HG03354 (cell line): ENCODE measurements around the gene ASB10.

Experiments
- ATAC-seq: cut with Tn5 transposase; IDR thresholded peaks from one replicate; pipeline ENCODE4 v1.9.1; 2021; ENCODE audit warnings: mild to moderate bottlenecking; ENCODE audit not compliant: unreplicated experiment, poor library complexity, severe bottlenecking

ASB10 gene

DNA sequence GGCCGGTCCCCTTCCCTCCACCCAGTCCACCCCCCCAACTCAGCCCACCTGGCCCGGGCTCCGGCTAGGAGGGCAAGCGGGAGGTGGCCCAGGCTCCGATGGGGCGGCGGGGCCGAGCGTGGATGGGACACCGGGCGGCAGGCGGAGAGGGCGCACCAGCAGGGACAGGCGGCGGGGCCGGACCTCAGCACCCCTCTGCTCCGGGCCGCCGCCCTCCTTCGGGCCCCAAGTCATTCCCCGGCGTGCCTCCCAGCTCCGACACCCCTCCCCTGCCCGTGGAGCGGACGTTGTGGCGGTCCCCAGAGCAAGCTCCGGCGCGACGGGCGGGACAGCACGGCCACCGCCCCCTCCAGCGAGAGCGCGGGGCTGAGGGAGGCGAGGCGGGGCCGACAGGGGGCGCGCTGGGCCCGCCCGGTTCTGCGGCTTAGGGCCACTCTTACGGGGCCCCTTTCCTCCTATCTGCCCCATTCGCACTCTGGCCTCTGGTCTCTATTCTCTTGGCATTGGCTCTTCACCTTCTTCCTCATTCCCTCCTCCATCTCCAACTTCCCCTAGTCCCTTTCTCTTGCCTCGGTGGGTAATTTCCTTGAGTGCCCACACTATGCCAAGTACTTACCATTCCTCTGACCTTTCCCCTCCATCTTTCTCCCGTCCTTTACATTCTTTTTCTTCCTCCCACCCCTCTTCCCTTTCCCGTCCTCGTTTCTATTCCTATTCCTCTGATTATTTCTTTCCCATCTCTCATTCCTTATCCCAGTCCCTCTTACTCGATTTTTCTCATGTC, 18.9 kb downstream of the ASB10 start:
- peak; percentile 52 for ATAC-seq

DNA sequence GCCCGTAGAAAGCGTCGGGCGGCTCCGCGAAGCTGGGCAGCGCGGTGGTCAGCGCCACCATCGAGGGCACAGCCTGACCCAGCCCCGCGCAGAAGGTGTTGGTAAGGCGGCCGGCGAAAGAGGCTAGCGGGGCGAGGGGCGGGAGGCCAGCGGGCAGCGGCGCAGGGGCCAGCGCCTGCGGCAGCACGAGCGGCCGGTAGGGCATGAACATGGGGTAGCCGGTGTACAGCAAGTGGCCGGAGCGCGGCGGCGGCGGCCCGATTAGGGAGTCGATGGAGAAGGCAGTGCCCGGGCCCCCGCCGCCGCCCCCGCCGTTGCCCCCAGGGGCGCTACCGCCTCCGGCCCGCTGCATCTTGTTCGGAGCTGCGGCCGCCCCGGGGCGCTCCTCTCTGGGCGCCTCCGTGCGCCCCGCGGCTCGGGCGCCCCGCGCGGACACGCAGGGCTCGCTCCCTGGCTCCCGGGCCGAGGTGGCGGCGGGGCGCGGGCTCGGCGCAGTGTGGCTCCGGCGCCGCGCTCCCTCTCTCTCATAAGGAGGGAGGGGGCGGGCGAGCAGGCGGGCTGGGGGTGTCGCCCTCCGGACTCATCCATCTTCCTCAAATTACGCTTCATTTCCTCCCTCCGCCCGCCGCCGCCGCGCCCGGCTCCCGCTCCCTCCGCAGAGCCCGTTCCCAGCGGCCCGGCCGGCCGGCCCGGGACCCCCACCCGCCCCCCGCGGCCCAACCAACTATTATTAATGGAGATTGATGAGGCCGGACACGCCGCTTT, 19.7 kb downstream of the ASB10 start, which contains the start of gene GBX1:
TSS of gene GBX1 (minus strand) at position 498 of the 765 bp plus-strand sequence. CDS start at position 352, 146 bp downstream.
- ATAC-seq = no peak

DNA sequence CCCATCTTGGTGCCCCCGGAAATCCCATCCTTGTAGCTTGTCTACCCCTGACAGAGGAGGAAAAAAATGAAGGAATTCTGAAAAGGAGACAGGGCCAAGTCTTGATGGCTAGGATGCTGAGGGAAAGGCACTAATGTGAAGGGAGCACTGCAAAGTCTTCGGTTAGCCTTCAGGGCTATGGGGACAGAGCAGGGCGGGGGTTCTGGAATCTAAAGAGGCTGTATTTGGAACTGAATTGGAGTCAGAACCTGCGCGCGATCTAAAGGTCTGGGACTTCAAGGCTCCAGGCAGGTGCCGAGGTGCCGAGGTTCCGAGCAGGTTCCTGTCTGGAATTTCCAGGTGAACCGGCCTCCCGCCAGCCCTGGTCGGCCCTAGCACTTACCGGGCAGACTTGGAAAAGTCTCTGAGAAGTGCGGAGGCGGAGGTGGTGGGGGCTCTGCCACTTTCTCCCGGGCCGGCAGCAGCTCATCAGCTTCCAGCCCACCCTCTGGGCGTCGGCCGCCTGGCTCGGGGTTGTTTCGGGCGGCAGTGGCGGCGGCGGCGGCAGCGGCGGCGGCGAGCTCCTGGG, 20.3 kb downstream of the ASB10 start:
- ATAC-seq = no peak

DNA sequence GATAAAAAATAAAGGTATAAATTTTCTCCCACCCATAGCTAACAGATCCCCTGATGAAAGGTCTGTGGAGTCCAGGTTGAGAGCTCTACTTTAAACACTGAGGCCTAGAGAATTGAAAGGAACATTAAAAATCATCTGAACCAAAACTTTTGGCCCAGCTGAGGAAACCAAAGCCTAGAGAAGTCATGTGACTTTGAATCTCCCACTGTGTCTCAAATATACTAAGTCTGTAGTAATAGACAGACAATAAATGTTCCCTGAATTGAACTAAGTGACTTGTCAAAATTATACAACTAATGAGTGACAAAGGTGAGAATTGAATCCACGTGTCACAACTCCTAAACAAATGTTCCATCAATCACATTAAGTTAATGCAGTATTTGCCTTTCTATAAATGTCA, 25.3 kb downstream of the ASB10 start:
- no peak for ATAC-seq

DNA sequence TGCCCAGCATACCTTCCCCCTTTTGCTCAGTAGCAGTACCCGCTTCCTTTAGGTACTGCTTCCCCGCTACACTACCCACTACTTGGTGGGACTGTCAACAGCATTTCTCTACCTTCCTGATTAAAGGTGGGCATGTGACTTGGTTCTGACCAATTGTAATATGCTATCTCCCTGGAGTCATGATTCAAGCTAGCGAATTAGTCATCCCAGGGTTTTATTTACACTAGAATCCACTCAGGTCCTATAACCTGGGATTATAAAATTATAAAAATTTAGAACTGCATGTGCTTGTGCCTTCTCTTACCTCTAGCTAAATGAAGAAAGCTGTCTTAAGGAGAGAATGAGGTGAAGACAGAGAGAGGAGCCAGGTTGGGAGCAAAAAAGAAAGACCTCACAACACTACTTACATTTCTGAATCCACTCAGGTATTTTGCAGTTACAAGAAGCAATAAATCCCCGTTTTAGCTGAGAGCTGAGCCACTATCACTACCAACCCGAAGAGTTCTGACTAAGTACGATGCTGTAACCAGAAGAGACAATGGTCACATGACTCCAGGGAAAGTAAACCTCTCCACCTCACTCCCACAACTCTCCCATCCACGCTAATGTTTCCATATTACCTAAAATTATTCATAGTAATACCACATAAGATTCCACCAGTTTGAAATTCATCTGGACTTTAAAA, 29.3 kb downstream of the ASB10 start:
- no peak for ATAC-seq

DNA sequence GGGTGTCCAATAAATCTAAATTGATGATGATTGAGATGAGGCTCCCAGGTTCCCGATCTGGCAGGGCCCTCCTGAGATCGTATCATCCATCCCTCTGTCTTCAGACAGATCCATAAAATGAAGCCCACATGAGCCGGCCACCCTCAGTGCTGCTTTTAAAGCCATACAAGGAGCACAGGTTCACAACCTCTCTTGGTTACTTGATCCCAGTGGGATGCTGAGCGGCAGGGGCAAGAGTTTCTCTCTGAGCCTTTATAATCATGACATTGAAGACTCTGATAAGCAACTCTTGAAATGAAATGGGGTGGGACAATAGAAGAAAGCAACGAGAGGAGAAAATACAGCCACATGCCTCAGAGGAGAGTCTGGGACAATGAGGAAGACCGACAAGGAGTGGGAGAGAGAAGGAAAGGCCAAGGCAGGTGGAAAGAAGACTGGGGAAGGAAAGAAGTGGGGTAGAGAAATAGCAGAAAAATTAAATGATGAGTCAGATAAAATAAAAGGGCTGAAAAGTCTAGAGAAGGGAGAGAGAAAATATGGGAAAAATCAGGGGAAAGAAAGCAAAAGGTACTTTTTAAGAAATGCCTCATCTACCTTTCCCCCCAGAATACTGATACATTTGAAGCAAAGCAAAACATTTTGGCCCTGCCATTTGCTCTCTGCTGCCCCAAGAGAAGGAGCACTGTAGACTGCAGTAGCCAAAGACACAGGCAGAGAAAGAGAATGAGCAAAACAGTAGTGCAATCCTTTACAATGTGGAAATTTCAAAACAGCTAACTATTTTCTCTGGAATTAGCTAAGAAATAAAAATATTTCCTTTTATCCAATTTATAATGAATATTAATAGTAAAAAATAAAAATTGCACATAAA, 34.2 kb downstream of the ASB10 start:
- no peak for ATAC-seq

DNA sequence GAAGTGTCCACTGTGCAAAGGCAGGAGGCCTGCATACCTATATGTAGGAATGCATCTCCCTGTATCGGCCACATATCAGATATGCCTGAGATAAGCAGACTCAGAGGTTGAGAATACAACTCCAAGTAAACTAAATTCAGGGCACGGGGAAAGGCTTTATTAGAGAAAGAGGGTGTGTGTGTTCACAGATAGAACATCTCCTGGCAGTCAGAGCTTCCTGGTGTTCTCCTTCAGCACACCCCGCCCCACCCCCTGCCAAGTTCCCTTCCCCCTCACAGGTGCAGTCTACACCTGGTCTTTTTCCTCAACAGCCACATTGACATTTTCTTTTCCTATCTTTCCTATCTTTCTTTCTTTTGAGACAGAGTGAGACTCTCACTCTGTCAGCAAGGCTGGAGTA, 36.7 kb downstream of the ASB10 start:
- no peak for ATAC-seq

DNA sequence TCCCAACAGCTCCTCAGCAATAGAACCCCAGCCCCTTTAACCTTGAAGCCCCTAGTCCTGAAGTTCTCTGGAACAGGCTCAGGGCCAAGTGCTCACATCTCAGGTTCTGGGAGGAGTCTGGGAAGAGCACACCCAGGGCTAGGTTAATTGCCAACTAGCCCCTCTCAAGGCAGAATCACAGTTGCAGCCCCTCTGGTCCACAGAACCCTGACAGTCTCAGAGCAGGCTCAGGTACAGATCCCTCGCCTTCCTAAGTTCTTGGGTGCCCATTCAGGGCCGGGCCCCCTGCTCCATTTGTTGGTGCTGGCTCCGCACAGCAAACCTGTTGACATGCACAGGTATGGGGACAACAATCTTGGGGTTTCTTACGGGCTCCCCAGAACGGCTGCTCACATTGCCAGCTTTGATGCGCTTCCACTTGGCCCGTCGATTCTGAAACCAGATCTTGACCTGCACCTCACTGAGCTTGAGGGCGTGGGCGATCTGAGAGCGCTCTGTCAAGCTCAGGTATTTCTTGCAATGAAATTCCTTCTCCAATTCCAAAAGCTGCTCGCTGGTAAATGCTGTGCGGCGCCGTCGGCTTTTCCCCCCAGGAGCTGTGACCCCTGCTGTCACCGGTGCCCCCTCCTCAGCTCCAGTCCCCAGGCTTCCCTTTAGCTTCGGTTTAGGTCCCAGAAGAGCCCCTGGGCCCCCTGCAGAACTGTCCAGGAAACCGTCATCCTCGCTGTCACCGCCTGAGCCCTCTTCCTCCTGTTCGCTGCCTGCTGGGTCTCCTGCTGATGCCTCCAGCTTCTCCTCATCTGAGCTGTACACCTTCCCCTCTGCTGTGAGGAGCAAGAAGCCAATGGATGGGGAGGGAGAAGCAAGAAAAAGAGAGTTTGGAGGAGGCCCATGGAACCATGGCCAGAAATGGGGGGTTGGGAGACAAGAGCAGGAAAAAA, 38.5 kb downstream of the ASB10 start:
- ATAC-seq = no peak

DNA sequence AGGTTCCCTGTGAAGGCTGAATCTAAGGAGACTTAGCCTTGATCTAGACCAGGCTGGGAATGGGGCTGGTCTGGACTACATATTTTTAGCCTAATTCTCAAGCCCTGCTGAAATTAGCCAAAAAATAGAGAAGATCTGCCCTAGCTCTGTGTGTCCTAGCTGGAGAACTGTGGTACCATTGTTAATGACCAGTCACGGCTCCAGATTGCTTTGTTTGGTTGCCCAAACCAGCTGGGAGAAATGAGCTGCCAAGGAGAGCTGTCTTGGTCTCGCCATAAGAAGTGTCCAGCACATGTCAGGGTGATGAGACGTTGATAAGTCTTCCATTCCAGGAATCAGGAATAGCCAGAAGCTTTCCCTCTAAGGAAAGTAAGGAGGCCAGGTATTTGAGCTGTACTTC, 40.3 kb downstream of the ASB10 start:
- ATAC-seq = no peak

DNA sequence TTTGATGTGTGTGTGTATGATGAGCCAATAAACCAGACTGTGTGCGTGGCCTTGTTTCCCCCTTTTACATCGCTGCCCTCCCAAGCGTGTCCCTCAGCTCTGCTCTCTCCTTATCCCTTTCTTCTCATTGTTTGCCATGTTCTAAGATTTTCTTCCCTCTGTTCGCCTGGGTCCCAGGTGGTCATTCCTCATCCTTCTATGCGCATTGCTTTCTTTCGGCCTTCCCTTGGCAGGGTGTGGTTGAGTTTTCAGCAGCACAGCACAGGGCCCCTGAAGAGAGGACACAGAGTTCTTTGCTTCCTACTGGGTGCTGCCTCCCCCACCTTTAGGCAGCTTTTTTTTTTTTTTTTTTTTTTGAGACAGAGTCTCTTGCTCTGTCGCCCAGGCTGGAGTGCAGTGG, 42.7 kb downstream of the ASB10 start:
- no peak for ATAC-seq

DNA sequence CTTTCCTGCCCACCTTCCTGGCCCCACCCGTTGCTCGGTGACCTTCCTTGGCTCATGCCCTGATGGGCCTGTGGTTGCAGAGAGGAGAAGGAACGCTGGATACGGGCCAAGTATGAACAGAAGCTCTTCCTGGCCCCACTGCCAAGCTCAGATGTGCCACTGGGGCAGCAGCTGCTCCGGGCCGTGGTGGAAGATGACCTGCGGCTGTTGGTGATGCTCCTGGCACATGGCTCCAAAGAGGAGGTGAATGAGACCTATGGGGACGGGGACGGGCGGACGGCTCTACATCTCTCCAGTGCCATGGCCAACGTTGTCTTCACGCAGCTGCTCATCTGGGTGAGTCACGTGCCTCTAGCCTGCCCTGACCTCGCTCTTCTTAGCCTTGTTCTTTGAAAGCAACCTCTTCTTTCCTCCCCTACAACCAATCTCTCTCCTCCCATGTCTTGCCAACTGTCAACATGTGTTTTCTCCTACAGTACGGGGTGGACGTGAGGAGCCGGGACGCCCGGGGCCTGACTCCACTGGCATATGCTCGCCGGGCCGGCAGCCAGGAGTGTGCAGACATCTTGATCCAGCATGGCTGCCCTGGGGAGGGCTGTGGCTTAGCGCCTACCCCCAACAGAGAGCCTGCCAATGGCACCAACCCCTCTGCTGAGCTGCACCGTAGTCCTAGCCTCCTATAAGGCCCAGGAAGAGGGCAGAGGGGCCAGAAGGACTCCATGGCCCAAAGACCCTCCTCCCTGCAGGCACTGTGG, 43.6 kb downstream of the ASB10 start:
- ATAC-seq = no peak

DNA sequence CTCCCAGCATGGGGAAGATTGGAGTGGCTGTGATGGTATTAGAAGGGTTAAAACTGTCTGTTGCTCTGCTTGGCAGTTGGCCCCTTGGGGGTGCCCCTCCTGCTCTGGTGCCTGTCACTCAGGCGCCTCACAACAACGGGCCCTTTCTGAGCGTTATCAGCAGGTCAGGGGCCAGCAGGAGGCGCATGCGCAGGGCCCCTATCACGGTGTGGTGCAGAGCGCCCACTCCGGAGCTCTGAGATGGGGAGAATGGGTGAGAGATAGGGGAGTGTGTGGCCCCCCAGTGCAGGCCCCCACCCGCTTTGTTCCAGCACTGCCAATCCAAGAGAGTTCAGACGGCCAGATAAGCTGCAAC, 44.4 kb downstream of the ASB10 start:
- no peak for ATAC-seq

DNA sequence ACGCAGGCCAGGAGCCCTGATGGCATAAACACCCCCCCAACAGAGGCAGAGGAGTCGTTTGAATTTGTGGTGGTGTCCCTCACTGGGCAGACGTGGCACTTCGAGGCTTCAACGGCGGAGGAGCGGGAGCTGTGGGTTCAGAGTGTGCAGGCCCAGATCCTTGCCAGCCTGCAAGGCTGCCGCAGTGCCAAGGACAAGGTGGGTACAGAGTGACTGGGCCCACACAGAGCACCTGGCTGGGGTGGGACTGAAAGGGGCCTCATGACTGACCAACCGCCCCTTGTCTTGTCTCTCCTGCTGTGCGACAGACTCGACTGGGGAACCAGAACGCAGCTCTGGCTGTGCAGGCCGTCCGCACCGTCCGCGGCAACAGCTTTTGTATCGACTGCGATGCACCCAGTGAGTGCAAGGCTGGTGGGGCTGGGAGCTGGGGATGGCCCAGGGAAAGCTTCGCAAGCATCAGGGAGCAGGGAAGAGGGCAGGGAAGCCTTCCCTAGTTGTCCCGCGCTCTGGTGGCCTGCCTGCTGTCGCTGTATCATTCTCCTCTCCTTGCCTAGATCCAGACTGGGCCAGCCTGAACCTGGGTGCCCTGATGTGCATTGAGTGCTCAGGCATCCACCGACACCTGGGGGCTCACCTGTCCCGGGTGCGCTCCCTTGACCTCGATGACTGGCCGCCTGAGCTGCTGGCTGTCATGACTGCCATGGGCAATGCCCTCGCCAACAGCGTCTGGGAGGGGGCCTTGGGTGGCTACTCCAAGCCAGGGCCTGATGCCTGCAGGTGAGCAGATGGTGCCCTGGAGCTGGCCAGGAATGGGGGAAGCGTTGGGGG, 45.0 kb downstream of the ASB10 start:
- no peak for ATAC-seq

DNA sequence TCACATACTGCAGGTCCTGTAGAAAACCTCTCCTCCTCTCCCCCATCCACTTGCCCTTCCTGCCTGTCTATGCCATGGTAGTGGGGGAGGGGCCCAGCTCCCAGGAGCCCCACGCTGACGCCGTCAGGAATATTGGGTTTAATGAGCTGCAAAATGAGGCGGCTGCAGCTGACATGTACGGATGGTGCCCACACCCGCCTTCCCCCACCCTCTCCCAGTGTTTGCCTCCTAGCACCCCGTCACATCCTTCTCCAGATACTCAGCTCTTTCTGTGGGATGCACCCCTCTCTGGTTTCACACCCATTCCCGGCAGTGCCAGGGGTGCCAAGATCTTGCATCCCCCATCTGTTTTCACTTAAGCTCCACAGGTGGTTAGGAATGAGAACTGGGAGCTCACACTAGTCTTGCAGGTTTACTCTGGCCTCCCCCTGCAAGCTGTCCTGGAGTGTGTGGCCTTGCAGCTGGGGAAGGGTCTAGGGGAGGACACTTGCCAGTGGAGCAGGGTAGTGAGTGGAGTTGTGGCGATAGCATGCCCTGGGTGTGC, 45.7 kb downstream of the ASB10 start:
- ATAC-seq = no peak

DNA sequence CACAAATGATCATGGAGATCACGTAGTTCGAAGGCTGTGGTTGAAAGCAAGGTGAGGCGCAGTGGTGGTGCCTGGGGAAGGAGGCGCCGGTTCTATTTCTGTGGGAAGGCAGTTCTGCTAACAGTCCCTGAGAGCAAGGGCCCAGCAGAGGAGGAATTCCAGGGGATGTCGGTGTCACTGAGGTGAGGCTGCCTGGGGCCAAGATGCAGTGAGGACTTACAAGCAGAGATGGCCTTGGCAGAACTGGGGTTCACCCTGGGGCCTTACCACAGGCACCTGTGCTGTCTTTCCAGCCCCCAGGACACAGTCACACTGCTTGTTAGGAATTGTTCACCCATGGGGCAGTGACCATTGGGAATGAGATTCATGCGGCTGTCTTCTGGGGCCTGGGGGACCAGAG, 46.2 kb downstream of the ASB10 start:
- ATAC-seq = no peak

DNA sequence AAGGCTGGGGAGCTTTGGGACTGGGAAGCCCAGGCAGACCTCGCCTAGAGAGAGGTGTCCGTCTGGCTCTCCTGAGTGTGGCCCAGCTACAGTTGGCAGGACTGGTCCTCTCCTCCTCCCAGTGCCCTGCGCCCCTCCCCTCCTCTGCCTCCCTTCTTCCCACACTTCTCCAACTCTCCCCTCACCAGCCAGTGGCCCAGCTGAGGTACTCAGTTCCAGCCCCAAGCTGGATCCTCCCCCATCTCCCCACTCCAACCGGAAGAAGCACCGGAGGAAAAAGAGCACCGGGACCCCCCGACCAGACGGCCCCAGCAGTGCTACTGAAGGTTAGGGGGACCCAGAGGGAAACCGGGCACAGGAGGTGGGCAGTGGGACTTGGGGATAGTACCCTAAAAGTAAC, 47.3 kb downstream of the ASB10 start:
- ATAC-seq = no peak
